Ovary (tissue), 3 donors: Measurements from ENCODE around the gene HDAC6.

Source experiments
- POLR2A ChIP-seq: fragments of 450-650 bp; IDR thresholded peaks from one replicate; pipeline ENCODE4 v1.6.1; 2017; ENCODE audit warnings: antibody characterized with exemption, mild to moderate bottlenecking, moderate library complexity
- TF ChIP-seq, protein P1 (sequence below), 3 donors: fragments of 450-650 bp in 2 of 3; fragments of 200-600 bp in 1 of 3; IDR thresholded peaks; one replicate each; pipeline versions ENCODE4 v1.5.1 to v1.8.0; 2016 to 2022; ENCODE audit warnings: antibody characterized with exemption in 3 of 3, mild to moderate bottlenecking in 1 of 3
- donor health status: DM: no; HTN: no; CAD: no.

DNA sequence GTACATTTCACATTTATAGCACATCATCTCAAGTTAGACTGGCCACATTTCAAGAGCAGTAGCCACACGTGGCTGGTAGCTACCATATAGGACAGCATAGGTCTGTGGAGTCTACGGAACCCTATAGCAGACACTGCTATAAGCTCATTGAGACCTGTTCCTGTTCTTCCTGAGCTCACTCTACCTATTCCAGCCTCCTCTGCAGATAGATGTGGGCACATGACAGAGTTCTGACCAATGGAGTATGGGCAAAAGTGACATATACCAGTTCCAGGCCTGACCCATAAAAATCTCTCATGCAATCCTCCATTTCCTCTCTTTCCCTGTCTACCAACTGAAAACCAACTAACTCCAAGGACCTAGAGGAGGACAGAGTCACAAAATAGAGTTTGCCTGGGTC is 3.5 kb upstream of the HDAC6 start:
- TF ChIP-seq, protein P1, sequence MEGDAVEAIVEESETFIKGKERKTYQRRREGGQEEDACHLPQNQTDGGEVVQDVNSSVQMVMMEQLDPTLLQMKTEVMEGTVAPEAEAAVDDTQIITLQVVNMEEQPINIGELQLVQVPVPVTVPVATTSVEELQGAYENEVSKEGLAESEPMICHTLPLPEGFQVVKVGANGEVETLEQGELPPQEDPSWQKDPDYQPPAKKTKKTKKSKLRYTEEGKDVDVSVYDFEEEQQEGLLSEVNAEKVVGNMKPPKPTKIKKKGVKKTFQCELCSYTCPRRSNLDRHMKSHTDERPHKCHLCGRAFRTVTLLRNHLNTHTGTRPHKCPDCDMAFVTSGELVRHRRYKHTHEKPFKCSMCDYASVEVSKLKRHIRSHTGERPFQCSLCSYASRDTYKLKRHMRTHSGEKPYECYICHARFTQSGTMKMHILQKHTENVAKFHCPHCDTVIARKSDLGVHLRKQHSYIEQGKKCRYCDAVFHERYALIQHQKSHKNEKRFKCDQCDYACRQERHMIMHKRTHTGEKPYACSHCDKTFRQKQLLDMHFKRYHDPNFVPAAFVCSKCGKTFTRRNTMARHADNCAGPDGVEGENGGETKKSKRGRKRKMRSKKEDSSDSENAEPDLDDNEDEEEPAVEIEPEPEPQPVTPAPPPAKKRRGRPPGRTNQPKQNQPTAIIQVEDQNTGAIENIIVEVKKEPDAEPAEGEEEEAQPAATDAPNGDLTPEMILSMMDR (IDR thresholded peaks at IDR 0.05) = no peak
- no peak for TF ChIP-seq POLR2A
